Measurements from ENCODE around the gene SDHAF3.

SDHAF3 gene

GRCh38 chr7:97198596-97198995 is 81.1 kb downstream of the SDHAF3 start:
- no peak overlapping the region for H3K27ac ChIP-seq (replicated peaks)

GRCh38 chr7:97200018-97200417 is 82.5 kb downstream of the SDHAF3 start:
- no peak overlapping the region for H3K4me3 ChIP-seq (replicated peaks; ENCODE audit: insufficient read depth, low read length)
- TF ChIP-seq POLR2AphosphoS5 (IDR thresholded peaks at IDR 0.05; ENCODE audit: low read depth) = no peak
- TF ChIP-seq REST (IDR thresholded peaks at IDR 0.05; ENCODE audit: insufficient replicate concordance, low read depth) = no peak
- TF ChIP-seq CTCF (IDR thresholded peaks at IDR 0.05; ENCODE audit: insufficient read depth, low read length) = no peak
- no peak for TF ChIP-seq SPI1 (IDR thresholded peaks at IDR 0.05; ENCODE audit: borderline replicate concordance, low read depth)
- TF ChIP-seq GABPA (IDR thresholded peaks at IDR 0.05; ENCODE audit: low read depth) = no peak
- H3K27me3 ChIP-seq (ENCODE audit: insufficient read depth, poor library complexity, severe bottlenecking) = no peaks in the 10 kb centered on the region
- DNase-seq (ENCODE audit: low read depth in 1 of 2, low spot score in 1 of 2) = no peak
- no peak overlapping the region for H3K27ac ChIP-seq (replicated peaks)

More at GRCh38 chr7:97198596-97198995, 81.1 kb downstream of the SDHAF3 start:
- Histone ChIP-seq H3K27me3 (ENCODE audit: insufficient read depth, poor library complexity, severe bottlenecking) (no peaks in the 10 kb centered on the region), H3K4me3 (replicated peaks; ENCODE audit: insufficient read depth, low read length) (no peak overlapping the region)
- no peak for TF ChIP-seq GABPA (IDR thresholded peaks at IDR 0.05; ENCODE audit: low read depth)
- no peak for TF ChIP-seq POLR2AphosphoS5 (IDR thresholded peaks at IDR 0.05; ENCODE audit: low read depth)
- TF ChIP-seq SPI1 (IDR thresholded peaks at IDR 0.05; ENCODE audit: borderline replicate concordance, low read depth) = no peak
- no peak for TF ChIP-seq REST (IDR thresholded peaks at IDR 0.05; ENCODE audit: insufficient replicate concordance, low read depth)
- no peak for TF ChIP-seq CTCF (IDR thresholded peaks at IDR 0.05; ENCODE audit: insufficient read depth, low read length)
- no peak for DNase-seq (ENCODE audit: low read depth in 1 of 2, low spot score in 1 of 2)

GRCh38 chr7:97203957-97204356 is 86.5 kb downstream of the SDHAF3 start:
- TF ChIP-seq GABPA (IDR thresholded peaks at IDR 0.05; ENCODE audit: low read depth) = no peak
- TF ChIP-seq CTCF (IDR thresholded peaks at IDR 0.05; ENCODE audit: insufficient read depth, low read length) = no peak
- no peak for TF ChIP-seq SPI1 (IDR thresholded peaks at IDR 0.05; ENCODE audit: borderline replicate concordance, low read depth)
- TF ChIP-seq POLR2AphosphoS5 (IDR thresholded peaks at IDR 0.05; ENCODE audit: low read depth) = no peak
- TF ChIP-seq REST (IDR thresholded peaks at IDR 0.05; ENCODE audit: insufficient replicate concordance, low read depth) = no peak
- Histone ChIP-seq H3K27me3 (ENCODE audit: insufficient read depth, poor library complexity, severe bottlenecking) (no peaks in the 10 kb centered on the region), H3K4me3 (replicated peaks; ENCODE audit: insufficient read depth, low read length) (no peak overlapping the region), H3K27ac (replicated peaks) (no peak overlapping the region)
- DNase-seq (ENCODE audit: low read depth in 1 of 2, low spot score in 1 of 2) = no peak

Data from HL-60 (cell line).